K562 (cell line): ENCODE results near the gene CD55. TPM values are rescaled to one million over a fixed set of nuclear protein-coding genes. Genes with fewer than 3 reads are reported as not detected.

Experiments used
- ATAC-seq: fragments of 200-7000 bp; cut with Tn5 transposase; 3 replicates; pipeline ENCODE4 v1.9.1; 2020; ENCODE audit warnings: moderate library complexity
- Bru-seq: library from RNA; stranded (reverse); fragments of 400-500 nt; gene quantifications from one replicate; lab custom pipeline; 2021; lab: Mats Ljungman, UMichigan
- BruChase-seq, 2 experiments: library from RNA; stranded (reverse); fragments of 400-500 nt; gene quantifications; one replicate each; lab custom pipeline; 2021; lab: Mats Ljungman, UMichigan
- BruUV-seq: library from RNA; stranded (reverse); fragments of 400-500 nt; replicated peaks from 2 replicates; lab custom pipeline; 2021; lab: Mats Ljungman, UMichigan
- CTCF ChIA-PET: fragments of 300-600 bp; formaldehyde crosslinking; extraction: SDS; loops from one replicate; lab custom pipeline; 2021; ENCODE audit warnings: low intra/inter-chr PET ratio; lab: Yijun Ruan, JAX
- POLR2A ChIA-PET: fragments of 300-600, 350-650 bp; sonication (Branson Sonifier 250); formaldehyde crosslinking; extraction: SDS; loops from one replicate; lab custom pipeline; 2021; ENCODE audit warnings: antibody characterized with exemption, inconsistent platforms; lab: Yijun Ruan, JAX
- DNase-seq, 4 experiments: peaks; one replicate each; pipeline versions ENCODE4 v3.0.0 to v3.0.0-alpha.2; 2011 to 2018; ENCODE audit warnings: low spot score in 3 of 4, mixed read lengths in 3 of 4; ENCODE audit errors: extremely low read depth in 1 of 4
- FAIRE-seq: peaks from 2 replicates; lab custom pipeline; 2011; peaks lifted over from hg19 to GRCh38; lab: Jason Lieb, UNC
- H2AFZ ChIP-seq: 2 replicates; pipeline ENCODE4 v1.6.0; 2011; ENCODE audit warnings: low read depth, low read length, control low read depth, inconsistent platforms
- H3K27ac ChIP-seq: fragments of 200-600 bp; 3 replicates; pipeline ENCODE4 v1.8.0; 2011; ENCODE audit warnings: low read depth, mild to moderate bottlenecking, control low read depth, inconsistent platforms, low read length, moderate library complexity, mixed read lengths; ENCODE audit errors: extremely low read depth
- H3K27me3 ChIP-seq, 2 experiments: fragments of 300-600 bp in 1 of 2; 2 replicates in 1 of 2; 3 replicates in 1 of 2; pipeline versions ENCODE4 v1.6.0 to v1.8.0; 2011; ENCODE audit warnings: inconsistent platforms in 2 of 2, low read length in 2 of 2, mild to moderate bottlenecking in 1 of 2, mixed read lengths in 1 of 2, moderate library complexity in 1 of 2; ENCODE audit not compliant: control insufficient read depth in 2 of 2, insufficient read depth in 2 of 2
- H3K36me3 ChIP-seq: fragments of 300-600 bp; 3 replicates; pipeline ENCODE4 v1.8.0; 2011; ENCODE audit warnings: mild to moderate bottlenecking, low read length, inconsistent platforms; ENCODE audit not compliant: control insufficient read depth, insufficient read depth
- H3K4me1 ChIP-seq, 2 experiments: fragments of 200-600 bp in 1 of 2; replicated peaks in 1 of 2; 2 replicates in 1 of 2; 3 replicates in 1 of 2; pipeline versions ENCODE4 v1.5.1 to v1.8.0; 2011; ENCODE audit warnings: inconsistent platforms in 2 of 2, low read length in 2 of 2, mild to moderate bottlenecking in 1 of 2, mixed read lengths in 1 of 2, moderate library complexity in 1 of 2; ENCODE audit not compliant: control insufficient read depth in 2 of 2, insufficient read depth in 2 of 2
- H3K4me2 ChIP-seq: 2 replicates; pipeline ENCODE4 v1.6.1; 2011; ENCODE audit warnings: low read length, control low read depth, inconsistent platforms, mixed read lengths; ENCODE audit not compliant: insufficient read depth
- H3K4me3 ChIP-seq: fragments of 200-600 bp; sonication (generic), shearing (Covaris generic); 2 replicates; pipeline ENCODE4 v1.5.1; 2016; ENCODE audit warnings: control low read depth, inconsistent platforms
- H3K79me2 ChIP-seq: fragments of 200-600 bp; 3 replicates; pipeline ENCODE4 v1.8.0; 2011; ENCODE audit warnings: low read length, inconsistent platforms; ENCODE audit not compliant: control insufficient read depth, insufficient read depth
- H3K9ac ChIP-seq, 2 experiments: 2 replicates each; pipeline versions ENCODE4 v1.6.0 to v1.6.1; 2011; ENCODE audit warnings: low read depth in 2 of 2, low read length in 2 of 2, control low read depth in 1 of 2, inconsistent platforms in 1 of 2, mild to moderate bottlenecking in 1 of 2, mixed read lengths in 1 of 2; ENCODE audit not compliant: insufficient read depth in 1 of 2
- H3K9me1 ChIP-seq: one replicate; pipeline ENCODE4 v1.6.0; 2011; ENCODE audit warnings: inconsistent platforms, mild to moderate bottlenecking, low read length, moderate library complexity; ENCODE audit not compliant: control insufficient read depth, insufficient read depth
- H3K9me3 ChIP-seq: replicated peaks from 2 replicates; pipeline ENCODE4 v1.5.1; 2011; ENCODE audit warnings: low read depth, low read length, inconsistent platforms; ENCODE audit not compliant: control insufficient read depth, insufficient read depth
- H4K20me1 ChIP-seq: replicated peaks from 2 replicates; pipeline ENCODE4 v1.6.1; 2011; ENCODE audit warnings: low read length, inconsistent platforms, mixed read lengths; ENCODE audit not compliant: control insufficient read depth, insufficient read depth
- DPF2 ChIP-seq: fragments of 450-650 bp; IDR thresholded peaks from 2 replicates; pipeline ENCODE4 v1.6.1; 2016
- POLR2H ChIP-seq: IDR thresholded peaks from 2 replicates; pipeline ENCODE4 v1.6.1; 2016; ENCODE audit warnings: missing genetic modification characterization, low read depth, mild to moderate bottlenecking, control low read depth, missing compliant biosample characterization, moderate library complexity
- RBM17 ChIP-seq: fragments of 200-400 bp; formaldehyde crosslinking; IDR thresholded peaks from 2 replicates; pipeline ENCODE4 v1.6.1; 2017; ENCODE audit warnings: low read depth, mild to moderate bottlenecking, low read length, borderline replicate concordance
- REST ChIP-seq, 2 experiments: fragments of 450-650 bp; formaldehyde crosslinking in 1 of 2; IDR thresholded peaks; 2 replicates each; pipeline versions ENCODE4 v1.4.0 to v1.6.1; 2014 to 2020; ENCODE audit warnings: mild to moderate bottlenecking in 2 of 2, borderline replicate concordance in 1 of 2, low read depth in 1 of 2
- WGBS: fragments of 100-300 bp; shearing (Covaris generic); methylation state at CpG from one replicate; pipeline ENCODE4 v1.1.6; 2016; ENCODE audit warnings: low coverage, mixed read lengths; ENCODE audit not compliant: insufficient coverage; ENCODE audit errors: missing lambda C conversion rate; 5-methylcytosine and 5-hydroxymethylcytosine counted together
- in situ Hi-C: fragments of 300-500 bp; cut with MboI; formaldehyde crosslinking; loops from 4 replicates; pipeline ENCODE4 v1.15.0; 2018; ENCODE audit warnings: inconsistent platforms, mixed read lengths
- intact Hi-C: fragments of 100-400 bp; cut with micrococcal nuclease; formaldehyde crosslinking; loops from 2 replicates; pipeline ENCODE4 v1.14.2; 2022
- long read RNA-seq, 3 experiments: library from polyadenylated mRNA in 2 of 3; library from RNA in 1 of 3; unstranded in 2 of 3; stranded (forward) in 1 of 3; transcript quantifications; one replicate each; pipeline ENCODE4 v2.0.0, GENCODE V29; 2019 to 2022
- polyA minus RNA-seq, 3 experiments: library from RNA; depleted of rRNA, polyadenylated mRNA; stranded (reverse); fragments of >200 nt; gene quantifications; 2 replicates each; pipeline ENCODE4 v1.2.3, GENCODE V29; 2011
- polyA plus RNA-seq, 8 experiments: library from polyadenylated mRNA; depleted of rRNA in 4 of 8; stranded (reverse) in 5 of 8; unstranded in 3 of 8; fragments of >200 nt; fragmentation: Nextera tagmentation in 2 of 8; fragmentation: Illumina TruSeq in 1 of 8; extraction: Ambion mirVana in 2 of 8; extraction: Trizol in 1 of 8; gene quantifications; 2 replicates each; pipeline versions ENCODE4 v1.2.1 to v1.2.3, GENCODE V29; 2011 to 2014; ENCODE audit warnings: inconsistent platforms in 1 of 8, missing spikeins in 1 of 8
- total RNA-seq, 7 experiments: library from RNA; depleted of rRNA in 6 of 7; stranded (reverse); fragments of >200 nt in 6 of 7; fragmentation: Illumina TruSeq in 2 of 7; extraction: Trizol in 2 of 7; gene quantifications; 2 replicates each; pipeline versions ENCODE4 v1.2.1 to v1.2.3, GENCODE V29; 2011 to 2021; ENCODE audit warnings: low replicate concordance in 1 of 7

The CD55 gene, protein sequence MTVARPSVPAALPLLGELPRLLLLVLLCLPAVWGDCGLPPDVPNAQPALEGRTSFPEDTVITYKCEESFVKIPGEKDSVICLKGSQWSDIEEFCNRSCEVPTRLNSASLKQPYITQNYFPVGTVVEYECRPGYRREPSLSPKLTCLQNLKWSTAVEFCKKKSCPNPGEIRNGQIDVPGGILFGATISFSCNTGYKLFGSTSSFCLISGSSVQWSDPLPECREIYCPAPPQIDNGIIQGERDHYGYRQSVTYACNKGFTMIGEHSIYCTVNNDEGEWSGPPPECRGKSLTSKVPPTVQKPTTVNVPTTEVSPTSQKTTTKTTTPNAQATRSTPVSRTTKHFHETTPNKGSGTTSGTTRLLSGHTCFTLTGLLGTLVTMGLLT
- 122 and 219 TPM in 2 replicates for total RNA-seq (2011; cell fraction: chromatin; rRNA removed; ENCODE audit: low replicate concordance)
- 126 and 131 TPM in 2 replicates for total RNA-seq (2011; cell fraction: nucleolus; rRNA removed)
- 167 and 170 TPM in 2 replicates for total RNA-seq (2011; cell fraction: nucleoplasm; rRNA removed)
- total RNA-seq (2014; rRNA removed) (98.4 and 112 TPM in 2 replicates), total RNA-seq (2014; rRNA removed; fragmentation: Illumina TruSeq; extraction: Trizol) (96.2 and 124 TPM in 2 replicates), total RNA-seq (2015; rRNA removed; fragmentation: Illumina TruSeq; extraction: Trizol) (81.5 and 84.0 TPM in 2 replicates), total RNA-seq (2021) (96.0 and 104 TPM in 2 replicates), polyA plus RNA-seq (2011; rRNA removed) (137 and 150 TPM in 2 replicates), polyA plus RNA-seq (2014; fragmentation: Illumina TruSeq; extraction: Trizol) (94.8 and 144 TPM in 2 replicates), polyA plus RNA-seq (2014; fragmentation: Nextera tagmentation; extraction: Ambion mirVana) (10 to 100 TPM; 17.7 to 29.4 TPM), polyA plus RNA-seq (2014; rRNA removed) (97.0 and 98.6 TPM in 2 replicates), polyA minus RNA-seq (2011; rRNA and poly(A)+ RNA removed) (180 and 193 TPM in 2 replicates), Bru-seq, nascent RNA (percentile 96 among the genes with signal in this experiment), BruChase-seq, experiment 1, labeled RNA remaining after a 2-hour chase (percentile 97 among the genes with signal in this experiment), BruChase-seq, experiment 2, labeled RNA remaining after a 6-hour chase (percentile 95 among the genes with signal in this experiment)
- 53.0 and 98.2 TPM in 2 replicates for polyA plus RNA-seq (2011; cell fraction: cytosol; rRNA removed)
- 69.4 and 92.8 TPM in 2 replicates for polyA plus RNA-seq (2011; cell fraction: nucleus; rRNA removed)
- 72.7 and 169 TPM in 2 replicates for polyA plus RNA-seq (2012)
- 46.6 and 55.4 TPM in 2 replicates for polyA minus RNA-seq (2011; cell fraction: cytosol; rRNA and poly(A)+ RNA removed)
- 97.5 and 128 TPM in 2 replicates for polyA minus RNA-seq (2011; cell fraction: nucleus; rRNA and poly(A)+ RNA removed)
- long read RNA-seq, experiment 1, transcript CD55-201 (11 exons, 2,220 nt), result minor isoform, 7 of 226 reads
- long read RNA-seq, experiment 1, transcript CD55-204 (10 exons, 2,892 nt), result major isoform, 133 of 226 reads
- long read RNA-seq, experiment 1, transcript CD55-203 (10 exons, 1,691 nt), result minor isoform, 8 of 226 reads
- long read RNA-seq, experiment 1, partial matches to known transcripts, result 19 of 226 reads
- long read RNA-seq, experiment 1, other reads (novel, unspliced or antisense), result 59 of 226 reads
- long read RNA-seq, experiment 2, partial matches to known transcripts, result 13 of 93 reads
- long read RNA-seq, experiment 2, other reads (novel, unspliced or antisense), result 80 of 93 reads
- long read RNA-seq, experiment 3, transcript CD55-203 (10 exons, 1,691 nt), result minor isoform, 8 of 88 reads
- long read RNA-seq, experiment 3, transcript CD55-204 (10 exons, 2,892 nt), result major isoform, 42 of 88 reads
- long read RNA-seq, experiment 3, partial matches to known transcripts, result 9 of 88 reads
- long read RNA-seq, experiment 3, other reads (novel, unspliced or antisense), result 29 of 88 reads

GRCh38 chr1:207321079-207321789 lies at the start of gene CD55:
Gene CD55 (plus strand): TSS chr1:207321678. CDS start chr1:207321766, 88 bp downstream.
- in situ Hi-C loops (no loop called here), intact Hi-C loops (loop anchor here (1.0 to 5.0 kb wide), 7 partner anchors 80 to 376 kb away; no protein-coding TSS in a partner anchor)
- ChIA-PET POLR2A (interaction anchor here (0.6 to 5.9 kb wide), 25 partner anchors 9 to 504 kb away, joined by 3 to 78 read pairs (median 4); no protein-coding TSS in a partner anchor), CTCF (interaction anchor here (1.4 kb wide), 1 partner anchor 237 kb away, joined by 4 read pairs; no protein-coding TSS in a partner anchor)
- Histone ChIP-seq H3K4me1 (peaks cover 33 to 39% of the 10 kb centered on the region in 2 experiments), H3K36me3 (peaks cover 31% of the 10 kb centered on the region), H2AFZ (peak within 1 kb of the TSS; percentile 91), H3K4me3 (peak within 1 kb of the TSS; percentile 91), H3K4me2 (peak within 1 kb of the TSS; percentile 97), H4K20me1 (no peaks in the 10 kb centered on the region; the same call in 1 of the 2 replicates), H3K27ac (peak within 1 kb of the TSS; percentile 97), H3K9me1 (peaks cover 4% of the 10 kb centered on the region), H3K9me3 (no peaks in the 10 kb centered on the region), H3K79me2 (peaks cover 41% of the 10 kb centered on the region), H3K27me3 (no peaks in the 10 kb centered on the region), H3K9ac (peak within 1 kb of the TSS; percentile 98)
- 0% methylated on average over 52 of the region's 53 CpGs for WGBS
- peak; percentile 95 for ATAC-seq
- DNase-seq, result peak; percentile 97 to 100 (median 97)
- BruUV-seq, result no TSS peak
- peak; percentile 91 for FAIRE-seq
- TF ChIP-seq REST (IDR thresholded peaks at IDR 0.05; ENCODE audit: borderline replicate concordance), result peak; percentile 13; the same call in 1 of the 2 replicates
- no peak; the same call in 1 of the 2 replicates for TF ChIP-seq REST (CRISPR knock-in tag; IDR thresholded peaks at IDR 0.05; ENCODE audit: low read depth)
- peak; percentile 96 for TF ChIP-seq POLR2H (tag)
- peak; percentile 77 for TF ChIP-seq DPF2
- no peak for TF ChIP-seq RBM17
